Hematopoietic multipotent progenitor cell treated with erythropoietin and hydrocortisone succinate and interleukin-3 and kit ligand, for 4 days (in vitro differentiated cells): ENCODE measurements around the gene ADORA1.

ENCODE experiments used
- DNase-seq: peaks from one replicate; pipeline ENCODE4 v3.0.0-alpha.2; 2015

The ADORA1 gene

DNA sequence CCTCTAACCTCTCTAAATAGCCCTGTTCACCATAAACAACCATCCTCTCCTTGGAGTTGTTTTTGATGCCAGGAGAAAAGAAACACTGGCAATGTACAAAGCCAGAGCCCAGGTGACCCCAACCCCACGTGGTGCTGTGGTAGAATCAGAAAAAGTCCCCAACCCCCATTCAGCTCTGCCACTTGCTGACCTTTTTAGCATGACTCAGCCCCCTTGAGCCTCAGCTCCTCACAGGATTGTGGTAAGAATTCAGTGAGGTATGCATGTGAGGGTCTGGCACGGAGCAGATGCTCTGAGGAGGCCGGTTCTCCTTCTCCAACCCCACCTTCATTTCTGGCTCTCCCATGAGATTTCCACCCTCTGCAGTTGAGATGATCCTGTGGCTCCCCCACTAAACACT lies 70.1 kb downstream of the ADORA1 start:
- no peak for DNase-seq

DNA sequence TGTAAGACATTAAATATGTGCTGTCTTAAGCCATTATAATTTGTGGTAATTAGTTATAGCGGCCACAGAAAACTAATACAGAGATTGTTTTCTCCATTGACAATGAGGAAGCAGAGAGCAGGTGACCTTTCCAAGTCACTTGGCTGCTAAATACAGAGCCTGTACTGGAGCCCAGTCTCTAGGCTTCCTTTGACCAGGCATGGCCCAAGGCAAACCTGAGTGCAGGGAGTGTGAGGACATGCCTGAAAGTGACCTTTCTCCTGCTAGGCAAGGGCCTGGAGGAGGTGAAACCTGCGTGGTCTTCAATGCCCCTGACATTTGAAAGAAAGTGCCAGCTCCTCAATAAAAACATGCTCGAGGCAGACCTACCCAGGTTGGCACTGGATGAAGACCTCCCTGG lies 71.5 kb downstream of the ADORA1 start:
- no peak for DNase-seq

DNA sequence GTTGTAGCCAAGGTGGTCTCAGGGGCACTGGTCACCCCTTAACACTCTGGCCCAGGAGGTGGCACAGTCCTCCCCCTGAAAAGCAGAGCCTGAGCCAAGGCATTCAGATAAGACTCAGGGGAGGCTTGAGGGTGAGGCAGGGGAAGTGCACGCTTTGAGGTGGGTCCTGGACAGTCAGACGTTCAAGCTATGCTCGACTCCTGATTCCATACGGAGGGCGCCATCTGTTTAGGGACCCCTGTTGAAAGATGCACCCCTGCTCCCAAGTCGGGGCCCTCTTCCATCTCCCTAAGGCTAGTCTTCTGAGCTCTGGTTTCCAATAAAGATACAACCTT lies 71.9 kb downstream of the ADORA1 start:
- DNase-seq: no peak

DNA sequence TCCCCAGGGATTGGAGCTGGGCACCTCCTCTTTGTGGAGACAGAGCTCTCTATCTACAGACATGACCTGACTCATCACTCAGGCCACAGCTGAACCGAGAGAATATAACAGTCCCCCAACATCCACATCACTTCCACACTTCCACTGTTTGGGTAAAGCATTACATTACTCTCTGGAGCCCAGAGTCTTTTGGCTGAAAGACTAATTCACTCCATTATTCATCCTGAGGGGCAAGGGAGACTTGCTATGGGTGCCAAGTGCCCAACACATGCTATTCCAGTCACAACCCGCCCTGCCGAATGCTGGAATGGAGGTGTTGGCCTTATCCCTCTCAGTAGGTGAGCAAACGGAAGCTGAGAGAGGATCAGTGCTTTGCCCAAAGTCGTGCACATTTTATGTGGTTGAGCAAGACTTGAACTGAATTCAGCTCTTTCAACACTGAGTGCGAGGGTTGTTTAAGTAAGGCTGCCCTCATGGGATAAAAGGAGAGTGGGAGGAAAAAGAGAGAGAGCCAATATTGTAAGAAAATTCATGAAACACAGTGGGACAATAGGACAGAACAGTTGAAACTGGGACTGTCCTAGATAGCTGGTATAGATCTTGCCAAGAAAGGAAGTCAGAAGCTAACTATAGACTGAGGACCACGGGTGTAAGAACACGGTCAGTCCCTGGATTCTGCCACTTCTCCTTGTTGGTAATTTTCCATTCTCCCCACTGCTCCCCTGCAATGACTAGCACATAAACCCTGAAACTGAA lies 72.5 kb downstream of the ADORA1 start:
- DNase-seq: no peak

DNA sequence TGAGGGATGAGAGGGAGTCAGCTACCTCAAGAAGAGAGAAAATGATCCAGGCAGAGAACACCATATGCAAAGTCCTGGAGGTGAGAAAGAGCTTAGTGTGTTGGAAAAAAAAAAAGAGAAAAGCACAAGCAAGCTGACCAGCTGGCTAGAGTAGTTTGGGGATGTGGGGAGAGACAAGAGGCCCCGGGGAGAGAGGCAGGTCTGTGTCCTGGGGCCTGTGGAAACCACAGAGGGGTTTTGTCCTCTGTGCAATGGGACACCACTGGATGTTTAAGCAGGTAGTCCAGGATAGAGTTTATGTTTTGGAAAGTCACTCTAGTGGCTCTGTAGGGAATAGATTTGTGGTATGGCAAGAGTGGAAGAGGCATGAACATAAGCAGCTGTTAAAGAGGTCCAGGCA lies 73.4 kb downstream of the ADORA1 start:
- no peak for DNase-seq

DNA sequence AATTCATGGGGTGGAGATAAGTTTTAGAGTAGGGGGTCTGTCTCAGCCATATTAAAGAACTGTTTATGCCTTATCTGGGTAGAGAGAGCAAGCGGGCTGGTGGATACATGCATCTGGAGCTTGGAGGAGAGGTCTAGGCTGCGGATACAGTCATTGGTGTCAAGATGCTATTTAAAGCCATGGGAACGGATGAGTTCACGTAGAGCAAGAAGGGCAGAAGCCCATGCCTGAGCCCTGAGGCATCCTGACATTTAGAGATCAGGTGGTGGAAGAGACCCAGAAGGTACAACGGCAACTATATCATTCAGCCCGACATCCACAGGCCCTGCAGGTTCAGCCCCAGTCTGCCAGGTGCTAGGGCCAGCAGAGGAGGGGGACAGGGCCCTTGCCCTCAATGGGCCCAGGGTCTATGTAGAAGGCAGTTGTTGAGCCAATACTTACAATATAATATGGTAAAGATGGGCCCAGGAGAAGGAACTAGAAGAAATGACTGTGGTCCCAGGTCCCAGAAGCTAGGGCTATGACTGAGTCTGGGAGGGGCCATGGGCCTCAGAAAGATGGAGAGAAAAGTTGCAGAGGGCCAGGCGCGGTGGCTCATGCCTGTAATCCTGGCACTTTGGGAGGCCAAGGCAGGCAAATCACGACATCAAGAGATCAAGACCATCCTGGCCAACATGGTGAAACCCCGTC lies 74.1 kb downstream of the ADORA1 start:
- no peak for DNase-seq

DNA sequence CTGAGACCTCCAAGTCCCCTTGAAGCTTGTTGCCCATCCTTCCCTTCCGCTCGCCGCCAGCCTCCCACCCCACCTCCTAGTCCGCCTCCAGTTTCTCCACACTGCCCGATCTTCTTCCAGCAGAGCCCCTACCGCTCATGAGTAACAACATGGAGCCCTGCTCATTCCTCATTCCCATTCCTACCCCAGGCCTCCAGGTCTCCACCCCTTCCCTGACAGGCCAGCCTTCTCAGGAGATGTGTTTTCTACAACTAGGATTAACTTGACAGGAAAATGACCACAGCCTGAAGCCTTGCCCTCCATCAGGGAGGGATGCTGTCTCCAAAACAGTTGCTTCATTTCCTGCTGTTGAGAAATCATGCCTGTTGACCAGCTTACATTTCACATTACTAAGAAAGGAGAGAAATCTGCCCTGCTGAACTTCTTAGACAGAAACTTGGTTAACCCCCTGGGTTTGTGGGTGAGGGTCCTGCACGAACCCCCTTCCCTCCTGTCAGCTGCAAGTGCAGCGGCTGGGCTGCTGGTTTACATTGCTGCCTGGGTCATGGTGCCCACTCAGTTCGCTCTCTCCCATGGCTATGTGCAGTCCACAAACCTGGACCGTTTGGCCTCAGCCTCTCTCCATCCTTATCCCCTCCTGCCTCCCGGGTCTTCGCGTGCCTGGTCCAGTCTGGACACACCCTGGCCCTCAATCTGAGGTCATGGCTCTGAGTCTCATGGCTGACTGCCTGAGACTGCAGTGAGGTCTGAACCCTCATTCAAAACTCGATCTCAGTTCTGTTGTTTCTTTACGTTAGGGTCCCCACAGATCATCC lies 75.1 kb downstream of the ADORA1 start:
- DNase-seq: peak; percentile 56

DNA sequence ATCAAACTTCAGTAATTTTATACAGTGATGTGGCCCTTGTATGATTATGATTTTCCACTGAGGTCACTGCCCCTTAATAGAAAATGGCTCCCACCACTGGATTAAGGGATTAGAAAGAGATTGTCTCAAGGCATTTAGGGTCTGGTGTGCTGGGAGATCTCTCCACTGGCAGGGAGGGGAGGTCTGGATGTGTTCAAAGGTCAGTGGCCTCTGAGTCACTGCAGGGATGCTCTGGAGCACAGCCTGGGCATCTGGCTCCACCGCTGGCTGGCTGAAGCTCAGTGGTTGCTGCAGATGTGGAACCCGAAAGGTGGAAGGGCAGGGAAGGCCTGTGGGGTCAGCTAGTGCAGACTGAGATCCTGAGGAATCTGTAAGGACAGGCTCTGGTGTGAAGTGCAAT lies 77.2 kb downstream of the ADORA1 start:
- DNase-seq: no peak

DNA sequence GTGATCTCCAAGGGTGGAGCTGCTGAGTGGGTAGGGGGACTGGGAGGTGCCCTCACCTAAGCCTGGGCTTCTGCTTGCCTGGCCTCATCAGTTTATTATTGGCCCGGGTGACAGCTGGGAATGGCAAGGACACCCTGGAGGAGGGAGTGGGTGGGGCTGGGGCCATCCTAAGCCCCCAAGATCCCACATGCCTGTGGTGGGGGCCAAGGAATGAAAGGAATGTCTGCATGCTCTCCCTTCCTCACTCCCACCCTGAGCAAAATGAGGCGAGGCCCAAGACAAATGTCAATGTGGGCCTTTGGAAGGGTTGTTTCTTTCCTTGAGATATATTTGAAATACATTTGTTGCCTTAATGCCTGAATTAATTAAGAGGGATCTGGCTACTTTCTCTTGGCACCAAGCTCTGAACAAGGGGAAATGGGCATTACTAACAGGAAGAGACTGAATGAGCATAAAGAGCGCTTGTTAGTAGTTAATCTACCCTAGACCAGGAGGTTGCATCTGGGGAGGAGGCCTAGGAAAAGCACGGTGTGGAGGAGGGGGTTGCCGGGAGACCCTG lies 78.7 kb downstream of the ADORA1 start:
- DNase-seq: no peak

DNA sequence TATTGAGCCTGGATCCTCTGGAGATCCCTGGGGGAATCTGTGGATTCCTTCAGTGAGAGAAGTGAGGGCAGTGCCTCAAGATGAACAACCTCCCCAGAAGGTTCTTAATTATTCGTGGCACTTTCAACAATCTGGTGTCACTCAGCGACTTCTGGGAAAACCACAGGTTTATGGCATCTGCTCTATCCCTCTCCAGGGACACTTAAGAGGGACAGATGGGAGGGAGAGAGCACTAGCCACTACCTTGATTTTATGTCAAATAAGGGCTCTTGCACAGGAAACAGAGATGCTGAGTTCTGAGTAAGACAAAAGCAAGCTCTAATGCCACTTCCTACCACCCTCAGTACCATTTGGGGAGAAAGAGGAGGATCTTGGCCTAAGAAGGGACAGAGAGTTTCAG lies 80.2 kb downstream of the ADORA1 start:
- DNase-seq: no peak

DNA sequence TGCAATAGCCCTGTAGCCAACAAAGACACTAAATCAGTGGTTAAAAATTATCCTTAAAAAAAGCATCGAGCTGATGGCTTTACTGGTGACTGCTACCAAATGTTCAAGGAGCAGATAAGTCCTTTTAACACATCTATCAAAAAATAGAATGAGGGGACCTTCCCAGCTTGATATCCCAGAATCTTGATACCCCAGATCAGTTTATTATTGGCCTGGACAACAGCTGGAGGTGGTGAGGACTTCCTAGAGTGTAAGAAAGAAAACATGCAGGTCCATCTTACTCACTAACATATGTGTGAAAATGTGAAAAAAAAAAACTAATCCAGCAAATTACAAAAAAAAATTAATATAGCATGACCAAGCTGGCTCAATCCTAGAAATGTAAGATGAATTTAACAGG lies 80.7 kb downstream of the ADORA1 start:
- no peak for DNase-seq

DNA sequence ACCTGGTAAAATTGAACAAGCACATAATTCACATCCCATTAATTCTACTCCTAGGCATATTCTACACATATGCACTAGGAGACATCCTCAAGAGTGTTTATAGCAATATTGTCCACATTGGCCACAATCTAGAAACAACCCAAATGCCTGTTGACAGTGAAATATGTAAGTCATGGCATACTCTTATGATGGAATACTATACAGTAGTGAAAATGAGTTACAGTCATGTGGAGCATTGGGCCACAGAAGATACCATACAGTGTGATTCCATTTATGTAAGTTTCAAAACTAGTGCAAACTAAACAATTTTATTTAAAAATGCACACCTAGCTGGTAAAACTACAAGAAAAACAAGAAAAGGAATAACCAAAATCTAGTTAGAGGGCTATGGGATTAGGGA lies 82.8 kb downstream of the ADORA1 start:
- DNase-seq: no peak

DNA sequence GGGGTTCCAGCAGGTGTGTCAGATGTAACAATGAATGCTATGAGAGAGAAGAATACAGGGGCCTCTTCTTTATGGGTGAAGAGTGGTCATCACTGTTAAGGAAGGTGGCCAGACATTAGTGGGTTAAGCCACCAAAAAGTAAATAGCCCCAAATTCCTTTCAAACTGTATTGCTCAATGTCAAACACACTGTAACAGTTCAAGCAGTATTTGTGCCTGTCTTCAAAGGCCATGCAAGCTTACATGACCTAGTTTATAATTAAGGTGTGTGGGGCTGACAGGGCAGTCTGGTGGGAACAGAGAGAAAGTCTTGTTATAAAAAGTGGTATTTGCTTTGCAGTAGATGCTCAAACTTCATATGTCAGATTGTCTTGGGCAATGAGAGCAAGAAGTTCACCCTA lies 83.5 kb downstream of the ADORA1 start:
- DNase-seq: no peak

DNA sequence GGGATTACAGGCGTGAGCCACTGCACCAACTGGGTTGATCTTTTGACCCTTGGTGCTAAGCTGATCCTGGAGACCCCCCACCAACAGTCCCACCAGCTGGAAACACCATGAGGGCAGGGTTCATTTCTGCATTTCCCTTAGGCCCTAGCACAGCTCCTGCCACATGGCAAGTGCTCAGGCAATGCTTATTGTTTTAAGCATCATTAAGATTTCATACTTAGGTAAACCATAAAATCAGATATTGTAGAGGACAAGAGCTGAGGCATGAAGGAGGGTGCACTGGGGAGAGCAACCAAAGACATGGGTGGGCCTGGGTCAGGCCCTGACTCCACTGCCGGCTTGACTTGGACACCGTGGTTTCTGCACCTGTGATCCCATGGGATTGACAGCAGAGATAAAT lies 84.3 kb downstream of the ADORA1 start:
- no peak for DNase-seq

DNA sequence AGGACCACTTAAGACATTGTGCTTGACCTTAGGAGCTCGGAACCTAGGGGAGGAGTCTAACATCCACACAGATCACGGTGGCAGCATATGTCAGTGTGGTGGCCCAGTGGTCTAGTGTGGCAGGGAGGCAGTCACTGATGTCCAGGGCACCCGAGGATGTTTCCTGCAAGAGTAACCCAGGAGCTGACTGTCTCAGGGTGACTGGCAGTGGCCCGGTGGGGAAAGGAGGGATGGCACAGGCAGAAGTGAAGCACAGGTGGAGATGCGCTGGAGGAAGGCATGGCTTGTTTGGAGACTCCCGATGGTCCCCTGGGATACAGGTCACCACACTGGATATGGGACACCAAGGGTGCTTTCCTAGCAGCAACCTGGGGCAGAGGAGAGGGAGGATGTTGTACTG lies 85.6 kb downstream of the ADORA1 start:
- no peak for DNase-seq

DNA sequence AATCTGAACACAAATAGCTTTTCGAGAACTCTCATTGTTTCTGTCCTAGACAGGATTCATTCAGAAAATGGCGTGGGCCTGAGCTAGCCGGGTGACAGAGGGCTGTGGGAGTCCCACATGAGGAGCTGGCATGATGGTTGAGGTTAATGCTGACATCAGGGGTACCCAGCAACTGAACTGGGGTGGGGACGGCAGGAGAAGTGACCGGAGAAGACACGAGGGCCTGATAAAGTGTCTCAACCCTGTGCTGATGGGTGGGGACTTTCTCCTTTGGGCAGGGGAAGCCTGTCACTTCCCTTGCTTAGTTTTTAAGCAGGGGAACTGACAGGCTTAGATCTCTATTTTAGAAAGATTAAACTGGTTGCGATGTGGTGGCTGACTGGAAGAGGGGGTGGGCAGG lies 87.3 kb downstream of the ADORA1 start:
- DNase-seq: peak; percentile 29

DNA sequence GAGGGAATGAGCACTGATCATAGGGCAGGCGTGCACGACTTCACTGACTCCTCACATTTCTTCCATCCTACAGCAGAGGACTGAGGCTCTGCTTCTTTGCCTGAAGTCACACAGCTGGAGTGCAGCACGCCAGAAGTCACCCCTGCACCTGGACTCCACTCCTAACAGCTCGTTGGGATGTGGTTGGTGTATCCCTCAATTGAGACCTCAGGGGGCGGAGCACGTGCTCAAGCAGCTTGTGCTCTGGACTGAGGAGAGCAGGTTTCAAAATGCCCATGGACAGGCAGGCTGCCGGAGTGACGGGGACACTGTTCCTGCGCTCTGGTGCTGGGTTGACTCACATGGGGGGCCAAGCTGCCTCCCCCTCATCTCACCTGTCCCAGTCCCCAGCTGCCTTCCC lies 88.0 kb downstream of the ADORA1 start:
- DNase-seq: no peak

DNA sequence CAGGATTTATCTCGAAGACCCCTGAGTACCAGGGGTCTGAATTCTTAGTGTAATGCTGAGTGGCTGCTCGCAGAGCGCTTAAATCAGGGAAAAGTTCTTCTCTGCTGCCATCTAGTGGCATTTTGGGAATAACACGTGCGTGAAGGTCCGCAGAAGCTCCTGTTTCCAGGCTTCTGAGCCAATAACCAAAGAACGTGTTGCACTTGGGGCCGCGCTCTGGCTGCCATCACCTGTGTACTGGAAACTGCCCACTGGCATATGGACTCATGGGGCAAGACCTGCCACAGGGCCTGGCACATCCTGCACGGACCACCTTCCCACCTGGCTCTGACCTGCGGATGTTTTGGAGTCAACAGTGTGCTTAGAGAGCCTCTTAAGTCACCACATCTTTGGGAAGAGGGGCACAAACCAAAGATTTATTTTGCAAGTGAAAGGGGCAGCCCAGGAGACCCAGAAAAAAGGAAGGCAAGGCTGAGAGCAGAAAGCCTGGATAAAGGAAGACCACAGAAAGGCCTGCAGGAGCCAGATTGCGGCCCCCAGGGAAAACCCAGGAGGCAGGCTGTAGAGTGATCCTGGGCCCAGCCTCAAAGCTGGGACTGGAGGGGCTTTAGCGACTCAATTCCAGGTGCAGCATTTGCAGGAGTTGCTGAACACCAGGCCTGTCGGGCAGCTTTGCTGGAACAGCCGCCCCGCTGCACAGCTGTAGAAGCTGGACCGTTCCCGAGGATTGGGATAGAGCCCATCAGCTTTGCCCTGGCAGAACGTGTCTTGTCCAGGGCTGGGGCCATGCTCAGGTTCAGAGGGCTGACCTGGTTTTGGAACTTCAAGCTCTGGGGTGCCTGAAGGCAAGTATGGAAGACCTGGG lies 89.0 kb downstream of the ADORA1 start:
- DNase-seq: peak; percentile 86
